ENCODE data around the gene ARHGAP6.

DNA sequence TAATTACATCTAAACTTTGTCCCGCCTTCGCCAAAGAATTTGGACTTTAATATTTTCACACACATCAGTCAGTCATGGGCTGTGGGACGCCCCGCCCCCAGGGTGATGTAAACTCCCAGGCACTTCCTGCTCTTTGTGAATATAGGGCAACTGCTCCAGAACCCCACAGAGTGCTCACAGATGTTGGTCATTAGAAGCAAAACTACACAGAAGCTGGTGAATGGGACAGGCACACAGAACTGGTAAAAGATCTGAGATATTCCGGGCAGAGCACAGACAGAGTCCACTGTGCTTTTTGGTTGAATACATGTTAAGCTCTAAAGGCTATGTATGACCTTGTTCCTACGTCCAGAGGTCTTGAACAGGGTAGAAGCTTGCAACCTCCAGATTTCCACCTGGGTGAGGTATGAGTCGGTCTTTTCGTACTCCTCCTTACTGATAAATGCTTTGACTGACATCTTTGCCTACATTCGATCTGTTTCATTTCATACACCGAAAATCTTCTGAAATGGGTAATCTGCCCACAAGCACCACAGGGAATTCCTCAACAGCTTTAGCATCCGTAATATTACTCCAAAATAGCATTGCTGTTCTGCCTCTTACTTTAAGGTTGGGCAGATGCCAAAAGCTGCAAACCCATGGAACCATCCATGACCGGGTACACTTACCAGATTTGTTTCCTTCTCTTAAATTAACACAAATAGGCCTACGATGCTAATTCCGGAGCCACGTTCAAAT, 227.9 kb downstream of the ARHGAP6 start:
- no peak for TF ChIP-seq POLR2AphosphoS5 (IDR thresholded peaks at IDR 0.05; ENCODE audit: low read depth)
- TF ChIP-seq, protein P1, sequence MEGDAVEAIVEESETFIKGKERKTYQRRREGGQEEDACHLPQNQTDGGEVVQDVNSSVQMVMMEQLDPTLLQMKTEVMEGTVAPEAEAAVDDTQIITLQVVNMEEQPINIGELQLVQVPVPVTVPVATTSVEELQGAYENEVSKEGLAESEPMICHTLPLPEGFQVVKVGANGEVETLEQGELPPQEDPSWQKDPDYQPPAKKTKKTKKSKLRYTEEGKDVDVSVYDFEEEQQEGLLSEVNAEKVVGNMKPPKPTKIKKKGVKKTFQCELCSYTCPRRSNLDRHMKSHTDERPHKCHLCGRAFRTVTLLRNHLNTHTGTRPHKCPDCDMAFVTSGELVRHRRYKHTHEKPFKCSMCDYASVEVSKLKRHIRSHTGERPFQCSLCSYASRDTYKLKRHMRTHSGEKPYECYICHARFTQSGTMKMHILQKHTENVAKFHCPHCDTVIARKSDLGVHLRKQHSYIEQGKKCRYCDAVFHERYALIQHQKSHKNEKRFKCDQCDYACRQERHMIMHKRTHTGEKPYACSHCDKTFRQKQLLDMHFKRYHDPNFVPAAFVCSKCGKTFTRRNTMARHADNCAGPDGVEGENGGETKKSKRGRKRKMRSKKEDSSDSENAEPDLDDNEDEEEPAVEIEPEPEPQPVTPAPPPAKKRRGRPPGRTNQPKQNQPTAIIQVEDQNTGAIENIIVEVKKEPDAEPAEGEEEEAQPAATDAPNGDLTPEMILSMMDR (IDR thresholded peaks at IDR 0.05; ENCODE audit: insufficient read depth, low read length): no peak

All from HL-60 (cell line).